Measurements from ENCODE around the gene EN1.

EN1 gene

DNA sequence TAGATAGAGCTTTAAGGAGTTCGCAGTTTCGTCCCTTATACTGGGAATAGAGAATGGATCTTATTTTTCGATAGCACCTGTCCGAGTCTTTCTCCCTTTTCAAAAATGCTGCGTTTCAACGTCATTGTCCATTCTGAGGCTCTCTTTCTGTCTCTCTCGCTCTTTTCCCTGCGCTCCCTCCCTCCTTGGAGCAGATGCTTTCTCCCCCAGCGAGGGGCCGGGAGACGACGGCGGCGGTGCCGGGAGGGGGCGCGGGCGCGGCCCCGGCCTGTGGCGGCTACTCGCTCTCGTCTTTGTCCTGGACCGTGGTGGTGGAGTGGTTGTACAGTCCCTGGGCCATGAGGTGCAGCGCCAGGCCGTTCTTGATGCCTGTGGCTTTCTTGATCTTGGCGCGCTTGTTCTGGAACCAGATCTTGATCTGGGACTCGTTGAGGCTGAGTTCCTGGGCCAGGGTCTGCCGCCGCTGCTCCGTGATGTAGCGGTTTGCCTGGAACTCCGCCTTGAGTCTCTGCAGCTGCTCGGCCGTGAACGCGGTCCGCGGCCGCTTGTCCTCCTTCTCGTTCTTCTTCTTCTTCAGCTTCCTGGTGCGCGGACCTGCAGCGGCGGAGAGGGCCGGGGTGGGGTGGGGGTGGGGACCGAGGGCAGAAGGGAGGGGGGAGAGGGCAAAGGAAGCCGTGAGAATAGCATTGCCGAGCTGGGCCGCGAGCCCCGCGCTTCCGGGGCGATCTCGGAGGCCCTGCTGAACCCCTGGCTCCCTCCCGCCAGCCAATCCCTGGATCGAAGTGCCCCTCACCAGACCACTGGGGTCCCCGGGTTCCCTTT lies 4.6 kb downstream of the EN1 start:
- DNase-seq (ENCODE audit: low read depth) = no peak

DNA sequence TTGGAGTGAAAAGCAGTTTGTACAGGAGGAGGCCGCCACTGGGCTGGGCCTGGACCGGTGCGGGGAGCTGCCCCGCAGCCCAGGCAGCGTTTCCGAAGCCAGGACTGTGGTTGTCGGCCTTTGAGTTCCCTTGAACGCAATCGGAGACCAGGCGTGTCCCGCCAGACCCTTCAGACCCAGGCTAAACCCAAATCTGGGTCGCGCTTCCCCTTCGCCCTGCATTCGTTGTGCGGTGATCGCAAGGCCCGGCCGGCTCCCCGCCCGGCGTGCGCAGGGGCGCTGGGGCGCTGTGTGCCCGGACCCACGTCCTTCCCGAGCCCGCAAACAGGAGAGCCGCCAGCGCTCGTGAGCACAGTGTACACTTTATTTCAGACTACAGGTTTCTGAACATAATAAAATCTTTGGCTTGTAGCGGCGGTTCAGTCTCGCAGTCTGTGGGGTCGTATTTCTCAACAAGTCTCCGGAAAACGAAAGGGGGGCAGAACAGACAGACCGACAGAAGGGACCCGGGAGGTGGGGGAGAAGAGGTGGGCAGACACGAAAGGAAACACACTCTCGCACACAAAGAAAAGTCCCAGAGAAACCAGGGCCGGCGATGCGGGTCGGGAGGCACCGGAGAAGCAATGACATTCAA lies 5.5 kb downstream of the EN1 start:
- no peak for DNase-seq (ENCODE audit: low read depth)

DNA sequence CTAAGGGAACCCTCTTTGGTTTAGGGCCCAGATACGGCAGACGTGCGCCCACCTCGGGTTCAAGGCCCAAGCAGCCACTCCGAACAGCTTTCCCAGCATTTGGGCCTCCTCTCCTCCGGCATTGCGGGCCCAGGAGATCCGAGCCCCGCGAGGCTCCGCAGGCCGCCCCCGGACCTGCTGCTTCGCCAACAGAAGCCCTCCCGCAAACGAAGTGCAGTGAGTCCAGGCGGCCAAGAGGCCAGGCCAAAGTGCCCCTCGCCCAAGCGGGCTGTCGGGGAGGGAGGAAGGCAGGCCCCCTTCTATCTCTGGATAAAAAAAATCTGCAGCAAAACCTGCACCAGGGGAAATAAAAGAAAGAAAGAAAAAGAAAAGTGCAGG lies 6.0 kb downstream of the EN1 start:
- DNase-seq (ENCODE audit: low read depth) = no peak

DNA sequence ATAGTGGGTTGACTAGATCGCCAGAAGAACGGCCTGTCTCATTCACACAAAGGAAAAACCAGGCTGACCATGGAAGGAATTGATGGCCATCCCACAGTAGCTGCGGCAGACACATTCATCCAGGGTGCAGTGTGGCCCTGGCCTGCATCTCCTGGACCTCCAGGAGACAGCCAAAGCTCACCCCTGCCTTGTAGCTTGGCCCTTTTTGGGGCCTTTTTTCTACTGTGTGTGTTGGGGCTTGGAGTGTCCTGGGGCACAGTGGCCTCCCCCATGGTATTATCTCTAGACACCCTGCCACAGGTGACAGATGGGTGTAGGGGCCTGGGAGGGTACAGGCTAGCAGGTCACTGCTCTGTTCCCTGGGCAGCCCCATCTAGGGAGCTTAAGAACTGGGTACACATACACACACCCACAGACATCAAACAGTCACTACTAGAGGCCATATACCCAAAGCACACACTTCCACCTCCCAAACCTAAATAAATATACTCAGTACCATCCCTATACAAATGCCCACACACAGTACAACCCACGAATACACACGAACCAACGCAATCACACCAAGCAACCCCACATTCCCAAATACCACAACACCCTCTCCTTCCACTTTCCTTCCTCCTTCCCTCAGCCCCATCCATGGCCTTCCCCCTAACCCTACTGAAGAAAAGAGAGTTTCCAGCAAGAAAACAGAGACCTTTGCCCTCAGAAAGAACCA lies 8.6 kb downstream of the EN1 start:
- DNase-seq (ENCODE audit: low read depth) = no peak

DNA sequence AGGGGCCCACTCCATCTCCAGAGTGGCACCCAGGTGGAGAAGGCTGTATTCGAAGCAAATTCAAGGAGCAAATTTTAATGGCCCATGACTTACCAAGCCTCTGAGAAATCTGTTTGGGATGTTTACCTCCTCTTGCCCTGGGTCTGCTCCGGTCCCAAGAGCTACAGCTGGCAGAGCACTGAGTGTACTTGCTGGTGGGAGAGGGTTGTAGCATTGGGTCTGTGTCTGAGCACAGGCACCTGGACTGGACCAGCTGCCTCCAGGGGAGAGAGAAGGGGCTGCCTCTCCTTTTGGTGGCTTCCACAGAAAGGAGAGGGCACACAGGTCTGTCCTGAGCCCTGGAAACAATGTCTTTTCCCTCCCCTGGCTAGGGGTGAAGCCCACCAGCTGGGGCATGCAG lies 9.8 kb downstream of the EN1 start:
- no peak for DNase-seq (ENCODE audit: low read depth)

DNA sequence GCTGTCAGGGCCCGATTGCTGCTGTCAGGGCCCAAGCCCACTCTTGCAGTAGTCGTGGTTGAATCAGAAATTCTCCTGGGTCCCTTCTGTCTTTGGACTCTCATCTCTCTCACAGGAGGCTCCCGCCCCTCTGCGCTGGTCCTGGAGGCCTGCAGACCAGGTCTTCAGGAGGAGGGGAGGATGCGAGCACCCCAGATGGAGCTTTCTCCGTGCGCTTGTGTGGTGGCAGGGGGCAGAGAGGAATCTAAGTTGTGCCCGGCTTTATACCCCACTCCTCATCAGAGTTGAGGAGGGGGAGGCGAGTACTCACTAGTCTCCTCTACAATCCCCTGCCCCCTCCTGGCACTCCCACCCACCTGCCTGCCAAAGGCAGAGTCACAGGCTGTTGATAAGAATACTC lies 10.4 kb downstream of the EN1 start:
- DNase-seq (ENCODE audit: low read depth) = no peak

DNA sequence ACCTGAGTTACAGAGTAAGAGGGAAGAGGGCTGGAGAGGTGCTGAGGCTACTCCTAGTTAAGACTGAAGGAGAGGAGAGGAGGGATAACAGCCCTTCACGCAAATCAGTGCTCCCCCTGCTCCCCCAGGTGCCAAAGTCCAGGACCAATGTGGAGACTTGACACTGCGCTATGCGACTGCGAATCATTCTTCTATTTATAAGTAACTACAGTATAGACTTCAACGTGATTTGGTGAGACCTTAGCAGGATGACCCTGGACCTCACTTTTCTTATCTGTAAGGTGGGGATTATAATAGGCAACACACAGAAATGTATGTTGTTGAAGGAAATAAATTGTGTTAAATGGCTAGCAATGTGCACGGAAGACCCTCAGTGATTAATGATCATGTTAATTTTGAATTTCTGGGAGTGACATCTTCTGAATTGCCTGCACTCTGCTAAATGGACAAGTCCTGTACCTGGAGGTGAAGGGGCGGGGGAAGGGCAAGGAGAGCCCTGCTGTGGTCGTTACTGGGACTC lies 11.0 kb downstream of the EN1 start:
- DNase-seq (ENCODE audit: low read depth) = no peak

DNA sequence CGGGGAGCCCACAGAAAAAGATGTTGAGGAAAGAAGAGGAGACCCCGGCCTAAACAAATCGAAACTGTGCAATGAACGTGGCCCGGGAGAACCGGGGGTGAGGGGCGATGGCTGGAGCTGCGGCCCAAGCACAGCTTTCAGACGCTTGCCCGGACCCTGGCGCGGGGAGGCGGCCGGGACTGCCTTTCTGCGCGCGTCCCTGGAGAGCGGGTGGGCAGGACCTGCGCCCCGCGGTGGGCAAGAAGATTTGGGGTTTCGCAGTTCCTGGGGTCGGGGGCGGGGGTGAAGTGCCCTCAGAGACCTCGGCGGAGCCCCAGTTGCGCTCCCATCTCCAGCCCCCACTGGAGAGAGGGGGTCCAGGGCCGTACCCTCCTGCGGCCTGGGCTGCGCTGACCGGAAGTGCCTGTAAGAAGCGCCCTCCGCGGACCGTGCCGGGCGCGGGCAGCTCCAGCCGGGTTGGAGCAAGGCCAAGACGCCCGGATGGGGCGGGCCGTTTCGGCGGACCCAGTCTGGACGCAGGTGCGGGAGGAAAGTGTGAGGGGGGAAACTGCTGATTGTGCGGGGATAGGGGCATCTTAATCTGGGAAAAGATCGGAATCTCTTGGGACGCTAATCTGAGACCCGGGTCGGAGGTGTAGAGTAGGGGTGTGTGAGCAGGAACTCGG lies 11.6 kb downstream of the EN1 start:
- no peak for DNase-seq (ENCODE audit: low read depth)

DNA sequence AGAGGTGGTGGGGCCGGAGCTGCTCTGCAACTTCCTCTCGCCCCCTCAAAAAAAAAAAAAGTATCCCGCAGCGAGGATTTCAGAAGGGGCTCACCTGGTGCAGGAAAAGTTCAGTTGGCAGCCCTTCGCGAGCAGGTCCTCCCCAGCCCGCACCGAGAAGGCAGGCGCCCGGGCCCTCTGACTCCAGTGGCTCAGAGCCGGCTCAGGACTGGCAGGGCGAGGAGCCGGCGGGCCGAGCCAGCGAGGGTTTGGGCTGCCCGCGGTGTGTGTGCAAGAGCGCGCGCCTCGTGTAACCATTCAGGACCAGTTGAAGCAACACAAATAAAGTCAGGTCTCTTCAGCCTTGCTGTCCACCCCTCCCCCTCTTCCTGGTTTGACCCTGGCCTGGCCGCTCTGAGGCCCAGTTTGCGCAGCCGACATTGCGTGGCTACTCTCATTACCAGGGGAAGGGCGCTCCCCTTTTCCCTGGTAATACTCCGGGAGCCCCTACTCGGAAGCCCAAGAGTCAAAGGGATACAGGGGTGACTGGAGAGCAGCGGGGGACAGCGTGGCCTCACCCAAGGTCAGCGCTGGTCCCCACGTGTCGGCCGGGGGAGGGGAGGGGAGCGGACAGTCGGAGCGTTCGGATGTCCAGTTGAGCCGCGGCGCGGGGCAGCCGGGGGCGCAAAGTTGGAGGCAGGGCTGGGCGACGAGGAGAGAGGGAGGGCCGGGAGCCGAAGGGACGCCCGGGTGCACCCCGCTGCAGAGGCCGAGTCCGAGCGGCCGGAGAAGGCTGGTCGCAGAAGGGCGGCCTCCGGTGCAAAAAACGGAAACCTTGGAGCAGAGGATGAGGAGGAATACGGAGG lies 12.3 kb downstream of the EN1 start:
- DNase-seq (ENCODE audit: low read depth) = no peak

DNA sequence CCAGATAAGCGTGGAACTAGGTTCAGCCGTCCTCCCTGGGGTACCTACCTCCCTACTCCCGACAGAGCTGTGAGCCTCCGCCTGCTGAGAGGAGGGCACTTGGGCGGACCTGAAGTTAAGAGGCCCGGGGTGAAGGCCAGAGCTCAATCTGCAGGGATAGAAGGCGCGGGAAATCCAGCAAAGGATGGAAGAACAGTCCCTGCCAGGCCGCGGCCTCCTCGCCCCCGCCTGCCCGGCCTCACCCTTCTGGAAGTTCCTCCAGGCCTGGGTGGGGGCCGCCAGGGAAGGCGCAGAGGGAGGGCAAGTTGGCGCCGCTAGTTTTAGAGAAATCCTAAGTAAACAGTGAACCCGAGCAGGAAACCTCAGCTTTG lies 13.0 kb downstream of the EN1 start:
- no peak for DNase-seq (ENCODE audit: low read depth)

DNA sequence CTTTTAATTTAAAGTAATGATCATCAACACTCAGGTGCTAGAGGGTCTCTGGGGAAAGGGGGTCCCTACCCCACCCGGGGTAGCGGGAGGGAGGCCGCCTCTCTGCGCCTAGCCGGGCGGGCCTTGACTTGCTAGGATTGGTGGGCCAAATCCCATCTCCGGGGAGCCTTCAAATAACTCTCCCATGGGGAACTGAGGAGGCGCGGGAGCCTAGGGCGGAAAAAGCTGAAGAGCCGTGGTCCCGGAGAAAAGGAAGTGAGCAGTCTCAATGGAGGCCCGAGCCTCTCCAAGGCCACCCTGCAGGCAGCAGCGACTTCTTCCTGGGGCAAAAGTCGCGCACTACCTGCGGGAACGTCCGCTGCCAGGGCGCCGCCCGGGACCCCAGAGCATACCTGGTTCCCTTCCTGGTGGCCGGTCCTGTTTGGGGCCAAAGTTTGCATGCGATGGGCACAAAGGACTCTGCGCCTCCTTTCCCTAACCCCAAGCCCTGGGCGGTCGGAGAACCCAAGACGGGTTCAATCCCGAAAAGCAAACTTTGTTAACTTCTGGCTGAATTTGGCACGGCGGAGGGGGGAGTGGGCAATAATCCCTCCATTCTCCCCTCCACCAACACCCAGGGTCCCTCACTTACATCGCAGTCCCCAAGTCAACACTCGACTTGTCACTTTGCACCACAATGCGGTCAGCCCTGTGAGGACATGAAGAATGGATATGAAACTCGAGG lies 13.6 kb downstream of the EN1 start:
- DNase-seq (ENCODE audit: low read depth) = no peak

DNA sequence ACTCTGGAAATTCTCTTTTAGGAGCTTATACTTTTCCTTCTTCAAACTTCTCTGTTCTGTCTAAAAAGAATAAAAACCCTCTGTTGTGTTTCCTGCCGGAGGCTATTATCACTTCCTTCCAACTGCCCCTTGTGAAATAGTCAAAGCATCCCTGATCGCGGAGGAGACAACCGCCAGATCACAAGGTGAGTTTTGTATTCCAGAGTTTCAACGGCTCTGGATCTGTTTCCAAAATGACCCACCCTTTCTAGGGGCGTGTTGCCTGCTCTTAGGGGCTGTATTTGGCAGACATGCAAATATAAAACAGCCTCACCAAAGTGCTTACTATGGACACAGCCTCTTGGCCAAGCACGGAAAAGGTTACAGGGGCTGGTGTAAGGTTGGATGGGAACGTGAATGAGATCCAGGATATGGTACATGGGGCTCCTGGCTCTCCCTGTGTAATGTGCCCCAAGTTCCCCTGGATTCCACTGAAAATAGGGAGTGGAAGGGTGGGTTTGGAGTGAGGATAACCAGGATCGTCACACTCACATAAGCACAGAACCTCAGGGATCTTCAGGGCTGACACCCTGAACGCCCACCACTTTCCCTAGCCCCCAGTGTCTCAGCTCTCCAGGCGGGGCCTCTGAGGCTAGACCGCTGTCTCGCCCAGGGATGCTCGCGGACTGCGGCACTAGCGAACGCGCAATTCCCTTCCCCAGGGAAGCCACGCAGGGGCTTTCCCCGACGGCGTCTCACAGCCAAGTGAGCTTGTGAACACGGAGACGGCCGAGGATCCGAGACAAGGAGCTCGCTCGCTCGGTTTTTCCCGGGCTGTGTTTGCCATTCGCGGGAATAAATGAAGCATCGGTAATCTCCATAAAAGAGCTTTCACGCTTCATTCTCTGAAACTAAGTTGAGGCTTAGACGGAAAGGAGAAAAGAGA lies 14.4 kb downstream of the EN1 start:
- DNase-seq (ENCODE audit: low read depth) = no peak

DNA sequence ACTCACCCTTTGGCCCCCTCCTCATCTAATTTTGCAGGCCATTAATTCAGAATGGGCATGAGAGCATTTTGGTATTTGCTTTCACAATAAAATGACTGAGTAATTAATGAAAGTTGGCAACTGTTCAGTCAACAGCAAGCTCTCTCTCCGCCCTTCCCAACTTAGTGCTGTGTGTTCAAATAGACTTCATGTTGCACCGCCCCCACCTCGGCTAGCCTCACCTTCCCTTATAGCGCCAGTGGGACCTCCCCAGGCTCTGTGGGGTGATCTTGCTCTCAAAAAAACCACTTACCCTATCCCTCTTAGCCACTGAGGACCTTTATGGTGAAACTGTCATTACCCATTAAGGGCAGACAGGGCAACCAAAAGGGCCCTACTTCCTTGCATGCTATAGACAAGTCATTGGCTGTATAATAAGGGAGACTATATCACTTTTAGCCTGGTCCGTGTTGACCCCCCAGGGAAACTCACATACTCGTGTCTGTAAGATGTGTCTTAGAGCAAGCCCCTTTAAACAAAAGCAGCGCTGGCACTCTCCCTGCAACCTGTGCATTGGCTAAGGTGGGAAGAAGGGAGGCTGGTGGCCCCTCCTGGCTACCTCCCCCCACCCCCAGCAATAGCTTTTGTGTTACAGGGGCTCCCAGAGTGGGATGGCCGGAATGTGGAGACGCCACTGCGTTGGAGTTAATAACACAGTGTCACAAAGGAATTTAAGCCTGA lies 15.2 kb downstream of the EN1 start:
- no peak for DNase-seq (ENCODE audit: low read depth)

DNA sequence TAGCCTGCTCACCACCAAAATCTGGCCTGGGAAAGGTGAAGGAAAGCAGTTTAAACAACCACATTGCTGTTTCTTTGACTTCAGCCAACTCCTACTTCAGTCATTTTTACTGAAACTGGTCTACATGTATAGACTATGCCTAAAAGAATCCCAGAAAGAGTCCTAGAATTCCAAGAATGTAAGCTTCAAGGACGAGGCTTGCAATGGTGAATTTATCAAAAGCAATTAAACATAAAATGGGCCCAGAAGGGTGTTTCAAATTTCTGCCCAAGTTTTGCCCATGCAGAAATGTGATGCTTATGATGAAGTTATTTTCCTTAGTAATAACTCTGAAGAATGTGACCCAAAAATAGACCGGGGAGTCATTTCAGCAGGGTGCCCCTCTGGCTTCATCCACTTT lies 16.6 kb downstream of the EN1 start:
- DNase-seq (ENCODE audit: low read depth) = no peak

DNA sequence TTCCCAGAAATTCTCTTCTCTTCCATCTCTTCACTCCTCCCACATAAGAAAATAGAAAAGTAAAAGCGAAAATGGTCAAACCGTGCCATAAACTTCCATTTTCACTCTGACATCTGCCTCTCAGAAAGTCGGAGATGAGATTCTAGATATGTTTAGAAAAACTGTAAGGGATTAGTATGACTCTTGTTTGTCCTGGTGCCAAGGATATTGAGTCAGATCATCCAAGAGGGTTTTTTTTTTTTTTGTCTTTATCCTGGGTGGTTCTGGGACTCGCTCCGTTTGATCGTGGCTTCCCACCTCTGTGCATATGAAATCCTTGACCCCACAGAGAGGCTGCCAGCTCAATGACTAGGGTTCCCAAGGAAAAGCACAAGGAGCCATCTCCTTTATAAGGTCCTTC lies 17.3 kb downstream of the EN1 start:
- no peak for DNase-seq (ENCODE audit: low read depth)

DNA sequence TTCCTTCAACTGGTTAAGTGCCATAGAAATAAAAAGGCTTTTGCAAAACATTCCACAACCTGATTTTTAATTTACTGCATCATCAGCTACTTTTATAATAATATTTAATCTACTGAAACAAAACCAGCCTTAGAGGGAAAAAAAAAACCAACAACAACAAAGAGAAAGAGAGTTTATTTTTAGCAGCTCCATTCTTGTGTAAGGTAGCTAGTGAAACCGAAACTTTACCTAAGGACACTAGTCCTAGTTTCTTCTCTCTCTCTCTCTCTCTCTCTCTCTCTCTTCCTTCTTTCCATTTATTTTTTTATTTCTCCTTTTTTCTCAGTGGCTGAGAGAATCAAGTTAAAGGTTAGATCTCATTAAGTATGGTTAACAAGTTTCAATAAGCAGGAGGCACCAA lies 21.4 kb downstream of the EN1 start:
- no peak for DNase-seq (ENCODE audit: low read depth)

DNA sequence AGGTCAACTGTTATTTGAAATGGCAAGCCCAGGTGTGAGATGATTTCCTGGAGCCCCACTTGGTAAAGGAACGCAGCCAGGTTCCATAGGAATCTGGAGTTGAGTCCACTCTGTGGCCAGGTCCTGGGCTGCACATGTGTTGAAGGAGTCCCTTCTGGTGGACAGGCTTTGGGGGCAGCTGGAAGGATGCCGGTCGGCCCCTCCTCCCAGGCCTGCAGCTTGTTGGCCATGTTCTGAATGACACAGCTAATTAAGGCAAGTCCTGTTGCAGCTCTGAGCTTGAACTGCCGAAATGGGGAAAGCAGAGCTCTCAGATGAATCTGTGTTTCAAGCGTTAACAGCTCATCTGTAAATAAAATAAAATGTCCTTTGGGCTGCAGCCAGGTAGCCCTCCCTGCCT lies 23.8 kb downstream of the EN1 start:
- no peak for DNase-seq (ENCODE audit: low read depth)

DNA sequence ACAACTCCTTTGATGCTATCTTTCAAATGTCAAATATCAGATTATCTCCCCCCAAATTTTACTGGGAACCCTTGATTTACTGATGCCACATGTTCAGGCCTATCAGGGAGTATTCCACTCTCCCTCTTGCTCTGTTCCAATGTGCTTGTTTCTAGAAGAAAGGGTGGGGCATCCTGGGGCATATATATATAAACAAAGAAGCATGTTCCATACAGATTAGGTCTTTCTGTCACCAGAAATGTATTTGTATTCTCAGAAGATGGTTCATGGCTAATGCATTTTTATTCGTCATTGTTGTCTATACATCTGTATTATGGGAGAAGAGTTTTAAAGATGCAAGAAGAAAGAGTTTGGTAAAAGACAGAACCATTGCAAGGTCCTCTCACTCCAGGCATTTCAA lies 24.9 kb downstream of the EN1 start:
- no peak for DNase-seq (ENCODE audit: low read depth)

DNA sequence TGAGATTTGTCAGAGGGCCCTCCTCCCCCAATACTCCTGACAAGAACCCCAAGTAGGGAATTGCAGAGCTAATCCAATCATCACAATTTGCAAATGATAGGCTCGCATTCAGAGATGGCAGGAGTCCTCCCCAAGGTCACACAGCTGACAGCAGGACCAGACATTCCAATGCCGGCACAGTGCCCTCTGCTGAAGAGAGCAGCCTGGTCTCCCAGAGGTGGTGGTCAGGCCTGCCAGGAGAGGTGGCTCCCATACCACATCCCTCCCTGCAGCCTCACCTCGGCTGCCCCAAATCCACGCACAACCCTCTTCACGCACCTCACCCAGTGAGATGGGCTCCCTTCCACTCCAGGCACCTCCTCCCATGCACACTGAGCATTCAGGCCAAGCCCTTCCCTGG lies 25.4 kb downstream of the EN1 start:
- no peak for DNase-seq (ENCODE audit: low read depth)
